H1 (cell line): ENCODE results near the gene HYAL1. TPM values are rescaled to one million over a fixed set of nuclear protein-coding genes. Genes with fewer than 3 reads are reported as not detected.

Experiments used
- BRCA1 ChIP-seq: IDR thresholded peaks from 2 replicates; pipeline ENCODE4 v1.6.1; 2012; ENCODE audit warnings: low read depth, low read length, improper control_type of control experiment
- CBX8 ChIP-seq: fragments of 300-800, 300-1000 bp; sonication (generic); IDR thresholded peaks from 2 replicates; pipeline ENCODE4 v1.7.1; 2016; ENCODE audit warnings: low read depth, low read length, borderline replicate concordance
- CHD1 ChIP-seq: IDR thresholded peaks from 2 replicates; pipeline ENCODE4 v1.6.1; 2012; ENCODE audit warnings: low read depth, low read length, improper control_type of control experiment
- CHD2 ChIP-seq: IDR thresholded peaks from 2 replicates; pipeline ENCODE4 v1.6.1; 2012; ENCODE audit warnings: low read length, improper control_type of control experiment
- CREB1 ChIP-seq: IDR thresholded peaks from 2 replicates; pipeline ENCODE4 v1.6.1; 2012; ENCODE audit warnings: inconsistent platforms
- CTBP2 ChIP-seq: IDR thresholded peaks from 2 replicates; pipeline ENCODE4 v1.7.0; 2011; ENCODE audit warnings: borderline replicate concordance, mild to moderate bottlenecking, moderate library complexity, mixed read lengths, low read length; ENCODE audit not compliant: insufficient read depth, insufficient read length
- GABPA ChIP-seq: IDR thresholded peaks from 2 replicates; pipeline ENCODE4 v1.6.1; 2011; ENCODE audit warnings: mild to moderate bottlenecking, low read length, moderate library complexity, borderline replicate concordance; ENCODE audit not compliant: insufficient read depth
- GTF2F1 ChIP-seq: IDR thresholded peaks from 2 replicates; pipeline ENCODE4 v1.6.1; 2012; ENCODE audit warnings: low read depth, low read length, improper control_type of control experiment, borderline replicate concordance
- MAFK ChIP-seq: IDR thresholded peaks from 2 replicates; pipeline ENCODE4 v1.6.1; 2012; ENCODE audit warnings: low read depth, mild to moderate bottlenecking, improper control_type of control experiment, low read length
- NRF1 ChIP-seq: IDR thresholded peaks from 2 replicates; pipeline ENCODE4 v1.6.1; 2011; ENCODE audit warnings: mild to moderate bottlenecking, low read depth, low read length, improper control_type of control experiment
- PHF8 ChIP-seq: fragments of 200-600 bp; sonication (generic); conservative IDR thresholded peaks from 2 replicates; pipeline ENCODE4 v1.7.1; 2012; ENCODE audit warnings: low read depth, mild to moderate bottlenecking, inconsistent platforms, low read length, moderate library complexity
- POLR2A ChIP-seq, 2 experiments: IDR thresholded peaks; 1 replicate in 1 of 2; 2 replicates in 1 of 2; pipeline ENCODE4 v1.6.1; 2011; ENCODE audit warnings: low read depth in 2 of 2, low read length in 2 of 2, mild to moderate bottlenecking in 2 of 2; ENCODE audit errors: control extremely low read depth in 1 of 2
- POU5F1 ChIP-seq: IDR thresholded peaks from 2 replicates; pipeline ENCODE4 v1.6.1; 2011; ENCODE audit warnings: low read depth, mild to moderate bottlenecking, low read length, moderate library complexity
- RFX5 ChIP-seq: IDR thresholded peaks from 2 replicates; pipeline ENCODE4 v1.6.1; 2011; ENCODE audit warnings: low read depth, low read length, improper control_type of control experiment, borderline replicate concordance
- RNF2 ChIP-seq: fragments of 200-900, 300-1000 bp; sonication (generic); IDR thresholded peaks from 2 replicates; pipeline ENCODE4 v1.7.1; 2016; ENCODE audit warnings: borderline replicate concordance, low read depth, mild to moderate bottlenecking, antibody characterized with exemption, low read length; ENCODE audit not compliant: poor library complexity, severe bottlenecking; ENCODE audit errors: missing control alignments
- SAP30 ChIP-seq: fragments of 300-600 bp; sonication (generic); IDR thresholded peaks from 2 replicates; pipeline ENCODE4 v1.7.1; 2012; ENCODE audit warnings: low read length, moderate library complexity, mild to moderate bottlenecking, inconsistent platforms; ENCODE audit not compliant: insufficient read depth, insufficient replicate concordance
- SIN3A ChIP-seq, 2 experiments: IDR thresholded peaks in 1 of 2; conservative IDR thresholded peaks in 1 of 2; 2 replicates each; pipeline ENCODE4 v1.6.1; 2011 to 2012; ENCODE audit warnings: low read length in 2 of 2, improper control_type of control experiment in 1 of 2, low read depth in 1 of 2, mild to moderate bottlenecking in 1 of 2
- SIRT6 ChIP-seq: IDR thresholded peaks from one replicate; pipeline ENCODE4 v1.7.1; 2012; ENCODE audit warnings: low read length, inconsistent platforms
- SIX5 ChIP-seq: IDR thresholded peaks from 2 replicates; pipeline ENCODE4 v1.6.1; 2011; ENCODE audit warnings: mild to moderate bottlenecking, low read depth, low read length
- SP1 ChIP-seq: IDR thresholded peaks from 2 replicates; pipeline ENCODE4 v1.6.1; 2011; ENCODE audit warnings: low read depth, low read length
- TAF7 ChIP-seq: optimal IDR thresholded peaks from 2 replicates; pipeline ENCODE3; 2011; ENCODE audit warnings: low read depth, mild to moderate bottlenecking, inconsistent platforms, low read length, moderate library complexity, borderline replicate concordance
- ZNF274 ChIP-seq: IDR thresholded peaks from 2 replicates; pipeline ENCODE4 v1.7.0; 2012; ENCODE audit warnings: low read length, borderline replicate concordance; ENCODE audit errors: extremely low read depth
- polyA plus RNA-seq, 7 experiments: library from polyadenylated mRNA; depleted of rRNA in 3 of 7; stranded (reverse) in 5 of 7; unstranded in 2 of 7; fragments of >200 nt in 5 of 7; fragments of 200-250 nt in 2 of 7; gene quantifications; 1 replicate in 5 of 7; 2 replicates in 1 of 7; 4 replicates in 1 of 7; pipeline versions ENCODE4 v1.2.1 to v1.2.3, GENCODE V29; 2011 to 2013; ENCODE audit warnings: missing spikeins in 2 of 7, mixed read lengths in 2 of 7
- total RNA-seq: library from RNA; stranded (reverse); fragmentation: NEBNext Ultra II Directional; extraction: Animal tissue kit (Norgen Biotek cat#: 25700); gene quantifications from 2 replicates; pipeline ENCODE4 v1.2.1, GENCODE V29; 2021
- TF ChIP-seq, protein P1 (sequence below): IDR thresholded peaks from 2 replicates; pipeline ENCODE4 v1.6.1; 2012; ENCODE audit warnings: inconsistent platforms

Gene HYAL1
- total and polyA plus RNA-seq, 2 of the 8 experiments (the other 6 are each of a cell fraction or from before 2014, with no cell fraction given) = 2.0 to 5.4 TPM

DNA sequence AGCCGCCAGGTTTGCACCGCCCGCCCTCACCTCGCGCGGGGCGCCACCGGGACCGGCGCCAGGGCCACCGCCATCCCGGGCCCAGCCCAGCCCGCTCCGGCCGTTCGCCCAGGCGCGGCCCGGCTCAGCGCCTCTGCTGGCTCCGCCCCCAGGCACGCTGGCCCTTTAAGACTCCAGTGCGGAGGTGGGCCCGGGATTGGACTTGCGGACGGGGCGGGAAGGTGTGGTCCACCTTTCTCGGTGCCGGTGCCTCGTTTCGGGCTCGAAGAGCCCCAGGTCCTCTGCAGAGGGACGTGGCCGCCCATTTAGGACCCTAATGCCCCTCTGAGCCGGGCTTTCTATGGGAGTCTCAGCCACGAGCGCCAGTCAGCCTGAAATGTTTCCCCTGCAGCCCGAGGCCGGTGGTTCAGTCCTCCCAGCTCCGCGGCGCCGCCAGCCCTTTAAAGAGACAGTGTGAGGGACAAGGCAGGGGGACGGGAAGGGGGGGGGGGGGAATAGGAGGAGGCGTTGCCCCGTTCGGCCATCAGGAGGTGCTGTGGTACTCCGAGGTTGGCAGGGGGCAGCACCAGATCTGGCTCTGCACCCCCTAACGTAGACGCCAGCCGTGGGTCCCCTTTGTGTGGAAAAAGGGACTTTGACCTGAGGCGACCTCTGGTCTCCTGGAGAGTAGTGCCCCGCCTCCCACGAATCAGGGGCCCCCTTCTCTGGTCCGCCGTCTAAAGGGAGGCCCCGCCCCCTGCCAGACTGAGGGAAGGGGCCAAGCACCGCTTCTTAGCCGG is 18.2 kb upstream of the HYAL1 start (continued):
- peak; percentile 57 for TF ChIP-seq TAF7
- TF ChIP-seq SAP30 = no peak
- TF ChIP-seq NRF1 = no peak
- peak; percentile 57; the same call in 1 of the 2 replicates for TF ChIP-seq SP1
- TF ChIP-seq, protein P1, sequence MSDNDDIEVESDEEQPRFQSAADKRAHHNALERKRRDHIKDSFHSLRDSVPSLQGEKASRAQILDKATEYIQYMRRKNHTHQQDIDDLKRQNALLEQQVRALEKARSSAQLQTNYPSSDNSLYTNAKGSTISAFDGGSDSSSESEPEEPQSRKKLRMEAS = peak; percentile 41
- no peak for TF ChIP-seq BRCA1
- TF ChIP-seq RFX5 = no peak
- no peak for TF ChIP-seq CBX8
- no peak; a peak in 2 of 4 replicates for TF ChIP-seq SIN3A (conservative IDR thresholded peaks at IDR 0.05 in 1 of 2, IDR thresholded peaks at IDR 0.05 in 1 of 2; ENCODE audit: low read depth in 1 of 2, low read length in 2 of 2)
- TF ChIP-seq CREB1 = no peak
- no peak for TF ChIP-seq GTF2F1
- no peak for TF ChIP-seq POU5F1
- no peak for TF ChIP-seq CHD2
- TF ChIP-seq POLR2A (IDR thresholded peaks at IDR 0.05; ENCODE audit: control extremely low read depth in 1 of 2, low read depth in 2 of 2, low read length in 2 of 2) = peak in 1 of 2 experiments; percentile 97; a peak in 2 of 3 replicates
- peak; percentile 99 for TF ChIP-seq PHF8
- no peak for TF ChIP-seq SIRT6
- TF ChIP-seq CHD1 = peak; percentile 94
- no peak for TF ChIP-seq SIX5
- peak; percentile 23; the same call in 1 of the 2 replicates for TF ChIP-seq GABPA
- no peak for TF ChIP-seq RNF2
- TF ChIP-seq CTBP2 = no peak
- TF ChIP-seq ZNF274 = no peak
- TF ChIP-seq MAFK = no peak
